Measurements from ENCODE around the gene DNAJC9. TPM values are rescaled to one million over a fixed set of nuclear protein-coding genes. Genes with fewer than 3 reads are reported as not detected.
A peak's percentile ranks its signal among the peaks of the same experiment; 100 is the strongest.
"Not testable (repeated sequence)": the region's sequence is repeated elsewhere in the genome, so short reads cannot be mapped to it uniquely, and the experiment has no call there.

Gene DNAJC9
- total and polyA plus RNA-seq, 10 donors: 12.1 to 34.8 (median 20.7) TPM

GRCh38 chr10:73262880-73263555 is 16.0 kb upstream of the DNAJC9 start:
- H3K9me3 ChIP-seq: peaks cover 0 to 21% (median 13%) of the 10 kb centered on the region in 8 donors
- H3K27me3 ChIP-seq (replicated peaks in 1 of 7): no peaks in the 10 kb centered on the region
- no peak overlapping the region for H3K27ac ChIP-seq
- intact Hi-C loops (cut with DNase I; ENCODE audit: low total_unique reads): loop anchor here (10.0 kb wide), 1 partner anchor 382 kb away; the partner anchor contains the start of gene MYOZ1
- no peak for TF ChIP-seq POLR2A (IDR thresholded peaks at IDR 0.05)
- 80 to 87% (median 85%) methylated on average over 5 of the region's 5 CpGs for WGBS, 5 donors
- H3K36me3 ChIP-seq: no peaks in the 10 kb centered on the region
- no peak overlapping the region for H3K4me3 ChIP-seq
- peaks cover 0 to 6% (median 0%) of the 10 kb centered on the region in 6 donors for H3K4me1 ChIP-seq
- DNase-seq: no peak

DNA sequence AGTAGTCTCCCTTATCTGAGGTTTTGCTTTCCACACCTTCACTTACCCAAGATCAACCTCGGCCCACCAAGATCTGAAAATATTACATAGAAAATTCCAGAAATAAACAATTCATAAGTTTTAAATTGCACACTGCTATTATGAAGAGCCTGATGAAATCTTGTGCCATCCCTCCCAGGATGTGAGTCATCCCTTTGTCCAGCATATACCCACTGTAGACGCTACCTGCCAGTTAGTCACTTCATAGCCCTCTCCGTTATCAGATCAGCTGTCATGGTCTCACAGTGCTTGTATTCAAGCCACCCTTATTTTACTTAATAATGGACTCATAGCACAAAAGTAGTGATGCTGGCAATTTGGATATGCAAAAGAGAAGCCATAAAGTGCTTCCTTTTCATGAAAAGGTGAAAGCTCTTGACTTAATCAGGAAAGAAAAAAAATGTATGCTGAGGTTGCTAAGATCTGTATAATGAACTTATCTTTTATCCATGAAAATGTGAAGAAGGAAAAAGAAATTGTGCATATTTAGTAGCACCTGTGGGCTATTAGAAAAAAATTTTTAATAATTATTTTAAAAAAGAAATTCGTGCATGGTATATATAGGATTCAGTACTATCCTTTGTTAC is 15.2 kb upstream of the DNAJC9 start:
- no peaks in the 10 kb centered on the region for H3K27me3 ChIP-seq (replicated peaks in 1 of 7)
- 67 to 81% (median 72%) methylated on average over 4 of the region's 4 CpGs for WGBS, 5 donors
- H3K9me3 ChIP-seq: peaks cover 0 to 23% (median 13%) of the 10 kb centered on the region in 8 donors
- DNase-seq: no peak
- H3K4me1 ChIP-seq: peaks cover 0 to 6% (median 0%) of the 10 kb centered on the region in 6 donors
- no peaks in the 10 kb centered on the region for H3K36me3 ChIP-seq
- H3K4me3 ChIP-seq: no peak overlapping the region
- intact Hi-C loops (cut with DNase I; ENCODE audit: low total_unique reads): loop anchor here (10.0 kb wide), 1 partner anchor 383 kb away; the partner anchor contains the start of gene MYOZ1
- TF ChIP-seq CTCF (IDR thresholded peaks at IDR 0.05 in 8 of 11, conservative IDR thresholded peaks at IDR 0.05 in 3 of 11) (no peak), POLR2A (IDR thresholded peaks at IDR 0.05) (no peak), POLR2AphosphoS5 (IDR thresholded peaks at IDR 0.05) (no peak)
- H3K27ac ChIP-seq: no peak overlapping the region

DNA sequence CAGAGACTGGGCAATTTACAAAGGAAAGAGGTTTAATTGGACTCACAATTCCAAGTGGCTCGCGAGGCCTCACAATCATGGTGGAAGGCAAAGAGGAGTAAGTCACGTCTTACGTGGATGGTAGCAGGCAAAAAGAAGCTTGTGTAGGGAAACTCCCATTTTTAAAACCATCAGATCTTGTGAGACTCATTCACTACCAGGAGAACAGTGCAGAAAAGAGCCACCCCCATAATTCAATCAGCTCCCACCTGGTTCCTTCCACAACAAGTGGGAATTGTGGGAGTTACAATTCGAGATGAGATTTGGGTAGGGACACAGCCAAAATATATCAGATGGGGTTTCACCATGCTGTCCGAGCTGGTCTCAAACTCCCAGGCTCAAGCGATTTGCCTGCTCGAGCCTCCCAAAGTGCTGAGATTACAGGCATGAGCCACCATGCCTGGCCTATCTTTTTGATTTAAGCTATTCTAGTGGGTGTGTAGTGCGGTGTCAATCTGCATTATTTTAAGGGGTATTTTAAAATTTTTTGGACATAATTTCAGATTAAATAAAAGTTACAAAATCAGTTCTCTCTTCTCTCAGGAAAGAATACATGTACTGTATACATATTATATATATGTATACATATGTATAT is 14.4 kb upstream of the DNAJC9 start:
- intact Hi-C loops (cut with DNase I; ENCODE audit: low total_unique reads): loop anchor here (10.0 kb wide), 1 partner anchor 383 kb away; the partner anchor contains the start of gene MYOZ1
- peaks cover 0 to 6% (median 0%) of the 10 kb centered on the region in 6 donors for H3K4me1 ChIP-seq
- H3K36me3 ChIP-seq: no peaks in the 10 kb centered on the region
- DNase-seq: no peak
- H3K4me3 ChIP-seq: no peak overlapping the region
- no peak for TF ChIP-seq CTCF (IDR thresholded peaks at IDR 0.05 in 8 of 11, conservative IDR thresholded peaks at IDR 0.05 in 3 of 11)
- TF ChIP-seq POLR2AphosphoS5 (IDR thresholded peaks at IDR 0.05): no peak
- H3K27me3 ChIP-seq (replicated peaks in 1 of 7): no peaks in the 10 kb centered on the region
- peaks cover 0 to 23% (median 13%) of the 10 kb centered on the region in 8 donors for H3K9me3 ChIP-seq
- H3K27ac ChIP-seq: no peak overlapping the region
- WGBS, 5 donors: 89 to 97% (median 94%) methylated on average over 9 of the region's 9 CpGs

DNA sequence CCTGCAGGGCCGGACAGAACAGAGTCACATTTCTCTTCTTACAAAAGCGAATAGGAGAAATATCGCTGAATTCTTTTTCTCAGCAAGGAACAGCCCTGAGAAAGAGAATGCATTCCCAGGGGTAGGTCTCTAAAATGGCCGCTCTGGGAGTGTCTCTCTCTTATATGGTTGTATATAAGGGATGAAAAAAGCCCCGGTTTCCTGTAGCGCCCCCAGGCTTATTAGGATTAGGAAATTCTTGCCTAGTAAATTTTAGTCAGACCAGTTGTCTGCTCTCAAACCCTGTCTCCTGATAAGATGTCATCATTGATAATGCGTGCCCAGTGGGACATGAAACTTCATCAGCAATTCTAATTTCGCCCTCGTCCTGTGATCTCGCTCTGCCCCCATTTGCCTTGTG is 11.6 kb upstream of the DNAJC9 start:
- peaks cover 0 to 23% (median 13%) of the 10 kb centered on the region in 8 donors for H3K9me3 ChIP-seq
- WGBS, 5 donors: 95 to 98% (median 97%) methylated on average over 10 of the region's 10 CpGs
- H3K27ac ChIP-seq; H3K36me3 ChIP-seq; DNase-seq; H3K27me3 ChIP-seq (replicated peaks in 1 of 7); H3K4me1 ChIP-seq; H3K4me3 ChIP-seq; intact Hi-C loops (cut with DNase I; ENCODE audit: low total_unique reads): not testable (repeated sequence)

DNA sequence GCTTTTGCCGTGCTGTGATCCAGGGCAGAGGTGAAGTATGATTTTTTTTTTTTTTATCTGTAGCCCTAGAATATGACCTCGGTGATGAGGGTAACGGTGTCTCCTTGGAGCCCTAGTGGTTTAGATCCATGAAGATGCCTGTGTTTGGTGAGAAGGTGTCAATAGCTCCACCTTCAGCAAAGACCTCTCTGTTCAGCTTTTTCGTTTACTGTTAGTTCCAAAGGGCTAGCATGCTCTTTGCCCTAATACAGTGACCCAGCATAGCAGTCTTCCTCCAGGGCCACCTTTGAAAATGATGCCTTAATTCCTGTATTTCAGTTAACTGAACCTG is 6.1 kb upstream of the DNAJC9 start:
- Histone ChIP-seq H3K27ac (peak overlapping the region; percentile 84 to 97 (median 92)), H3K36me3 (peaks cover 0 to 33% (median 12%) of the 10 kb centered on the region in 6 donors), H3K4me3 (peak overlapping the region; percentile 70 to 91 (median 82)), H3K4me1 (peaks cover 18 to 50% (median 34%) of the 10 kb centered on the region in 6 donors), H3K9me3 (peaks cover 0 to 3% (median 0%) of the 10 kb centered on the region in 8 donors), H3K27me3 (replicated peaks in 1 of 7) (no peaks in the 10 kb centered on the region)
- no peak for TF ChIP-seq POLR2AphosphoS5 (IDR thresholded peaks at IDR 0.05)
- TF ChIP-seq POLR2A (IDR thresholded peaks at IDR 0.05): no peak
- TF ChIP-seq CTCF (IDR thresholded peaks at IDR 0.05 in 8 of 11, conservative IDR thresholded peaks at IDR 0.05 in 3 of 11): no peak
- WGBS, 5 donors: 0 to 2% (median 0%) methylated on average over 4 of the region's 4 CpGs
- no peak for DNase-seq
- intact Hi-C loops (cut with DNase I; ENCODE audit: low total_unique reads): no loop called here
